NCI-H187 (cell line): ENCODE data around the gene FTH1.
"Not testable (repeated sequence)": the region's sequence is repeated elsewhere in the genome, so short reads cannot be mapped to it uniquely, and the experiment has no call there.

ENCODE experiments used
- DNase-seq, 2 experiments: peaks; one replicate each; lab custom pipeline; 2025; lab: John Stamatoyannopoulos, UW

Gene FTH1

DNA sequence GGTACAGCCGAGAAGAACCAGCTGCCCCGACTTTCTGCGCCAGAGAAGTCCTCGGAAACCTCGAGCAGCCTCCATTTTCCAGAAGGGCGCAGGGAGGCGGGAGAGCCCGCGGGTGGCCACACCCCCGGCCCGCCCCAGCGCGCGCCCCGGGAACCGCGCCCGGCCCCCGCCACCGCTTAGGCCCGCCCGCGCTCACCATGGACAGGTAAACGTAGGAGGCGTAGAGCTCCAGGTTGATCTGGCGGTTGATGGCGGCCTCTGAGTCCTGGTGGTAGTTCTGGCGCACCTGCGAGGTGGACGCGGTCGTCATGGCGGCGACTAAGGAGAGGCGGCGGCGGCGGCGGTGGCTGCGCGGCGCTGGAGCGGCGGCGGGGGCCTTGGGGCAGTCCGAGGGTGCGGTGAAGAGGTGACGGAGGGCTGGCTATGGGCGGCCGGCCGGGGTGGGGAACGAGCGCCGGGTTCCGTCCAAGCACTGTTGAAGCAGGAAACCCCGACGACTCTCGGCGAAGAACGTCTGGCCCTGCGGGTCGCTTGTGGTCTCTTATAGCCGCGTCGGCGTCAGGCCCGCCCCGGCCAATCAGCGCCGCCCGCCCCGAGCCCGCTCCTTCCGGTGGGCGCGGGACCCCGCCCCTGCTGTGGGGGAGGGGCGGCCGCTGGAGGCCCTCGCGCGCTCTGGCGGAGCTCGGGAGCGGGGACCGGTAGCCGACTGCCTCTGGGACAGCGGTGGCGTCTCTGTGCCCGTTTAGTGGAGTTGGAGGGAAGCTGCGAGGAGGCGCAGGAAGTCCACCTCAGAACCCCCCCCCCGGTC is at the start of gene FTH1:
Gene FTH1, minus strand, starts transcription at position 519 of the 808 bp plus-strand sequence. Its CDS starts 209 bp downstream, at position 310.
- peak; percentile 57 to 89 for DNase-seq

GRCh38 chr11:62015615-62016014 is 48.2 kb upstream of the FTH1 start:
- DNase-seq = no peak

DNA sequence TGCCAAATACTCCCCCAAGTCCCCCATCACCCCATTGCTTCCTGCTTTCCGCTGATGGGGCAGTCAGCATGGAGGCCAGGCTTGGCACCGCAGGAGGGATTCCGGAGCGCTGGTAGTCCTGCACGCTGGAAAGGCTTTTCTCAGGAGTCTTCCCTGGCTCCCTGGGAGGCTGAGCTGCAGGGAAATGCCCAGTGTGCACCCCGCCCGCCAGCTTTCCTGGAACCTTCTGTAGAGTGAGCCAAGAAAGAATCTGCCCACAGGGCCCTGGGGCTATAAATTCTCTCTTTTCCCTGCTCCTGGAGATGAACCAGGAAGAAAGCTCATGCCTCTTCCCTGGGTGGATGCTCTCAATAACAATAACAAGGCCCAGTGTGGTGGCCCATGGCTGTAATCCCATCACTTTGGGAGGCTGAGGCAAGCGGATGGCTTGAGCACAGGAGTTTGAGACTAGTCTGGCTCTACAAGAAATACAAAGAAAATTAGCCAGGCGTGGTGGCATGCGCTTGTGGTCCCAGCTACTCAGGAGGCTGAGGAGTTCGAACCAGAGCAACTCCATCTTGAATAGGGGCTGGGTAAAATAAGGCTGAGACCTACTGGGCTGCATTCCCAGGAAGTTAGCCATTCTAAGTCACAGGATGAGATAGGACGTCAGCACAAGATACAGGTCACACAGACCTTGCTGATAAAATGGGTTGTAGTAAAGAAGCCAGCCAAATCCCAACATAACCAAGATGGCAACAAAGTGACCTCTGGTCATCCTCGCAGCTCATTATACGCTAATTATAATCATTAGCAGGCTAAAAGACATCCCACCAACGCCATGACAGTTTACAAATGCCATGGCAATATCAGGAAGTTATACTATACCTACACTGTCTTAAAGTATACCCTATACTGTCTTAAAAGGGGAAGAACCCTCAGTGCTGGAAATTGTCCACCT is 46.4 kb upstream of the FTH1 start:
- no peak for DNase-seq

- no peak for DNase-seq
Measured at GRCh38 chr11:62012832-62013461, 45.5 kb upstream of the FTH1 start.

- DNase-seq = no peak
Measured at GRCh38 chr11:62012451-62012831, 45.0 kb upstream of the FTH1 start.

DNA sequence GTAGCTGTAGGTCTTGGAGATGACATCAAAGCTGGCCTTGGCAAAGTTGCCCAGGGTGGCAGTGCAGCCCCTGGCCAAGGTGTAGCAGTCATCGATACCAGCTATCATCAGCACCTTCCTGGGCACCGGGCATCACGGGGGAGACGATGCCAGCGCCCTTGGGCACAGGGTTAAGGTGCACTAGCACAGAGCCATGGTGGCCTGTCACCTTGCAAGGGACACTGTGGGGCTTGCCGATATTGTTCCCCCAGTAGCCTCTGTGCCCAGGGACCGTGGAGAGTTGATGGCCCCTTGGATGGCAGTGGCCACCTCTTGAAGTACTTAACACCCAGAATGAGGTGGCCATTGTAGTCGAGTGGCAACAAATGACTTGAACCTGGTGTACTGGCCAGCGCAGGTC is 44.4 kb upstream of the FTH1 start:
- no peak for DNase-seq

DNA sequence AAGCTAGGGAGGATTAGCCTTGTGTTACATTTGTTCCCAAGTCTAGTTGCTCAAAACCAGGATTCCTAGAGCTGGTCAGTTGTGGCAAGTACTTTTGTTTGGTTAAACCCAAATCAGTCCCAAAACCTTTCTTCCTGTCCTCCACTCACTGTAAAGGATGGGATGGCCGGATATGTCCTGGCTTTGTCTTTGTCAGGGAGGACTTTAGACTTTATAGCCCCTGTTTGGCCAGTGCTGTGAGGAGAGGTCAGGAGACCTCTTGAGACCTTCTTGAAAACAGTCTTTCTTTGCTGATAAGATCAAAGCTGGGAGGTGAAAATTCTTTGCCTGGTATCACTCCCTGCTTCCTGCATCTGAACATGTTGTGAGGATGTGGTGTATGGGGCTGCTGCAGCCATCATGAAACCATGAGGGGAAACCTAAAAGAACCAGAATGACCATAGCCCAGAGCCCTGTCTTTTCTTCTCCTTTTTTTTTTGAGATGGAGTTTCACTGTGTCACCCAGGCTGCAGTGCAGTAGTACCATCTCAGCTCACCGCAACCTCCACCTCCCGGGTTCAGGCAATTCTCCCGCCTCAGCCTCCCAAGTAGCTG is 43.6 kb upstream of the FTH1 start:
- DNase-seq = no peak

GRCh38 chr11:62008193-62008592 is 40.8 kb upstream of the FTH1 start:
- DNase-seq = no peak

- no peak for DNase-seq
Measured at GRCh38 chr11:62004473-62004872, 37.0 kb upstream of the FTH1 start.

GRCh38 chr11:62002283-62002682 is 34.8 kb upstream of the FTH1 start:
- not testable (repeated sequence) for DNase-seq

DNA sequence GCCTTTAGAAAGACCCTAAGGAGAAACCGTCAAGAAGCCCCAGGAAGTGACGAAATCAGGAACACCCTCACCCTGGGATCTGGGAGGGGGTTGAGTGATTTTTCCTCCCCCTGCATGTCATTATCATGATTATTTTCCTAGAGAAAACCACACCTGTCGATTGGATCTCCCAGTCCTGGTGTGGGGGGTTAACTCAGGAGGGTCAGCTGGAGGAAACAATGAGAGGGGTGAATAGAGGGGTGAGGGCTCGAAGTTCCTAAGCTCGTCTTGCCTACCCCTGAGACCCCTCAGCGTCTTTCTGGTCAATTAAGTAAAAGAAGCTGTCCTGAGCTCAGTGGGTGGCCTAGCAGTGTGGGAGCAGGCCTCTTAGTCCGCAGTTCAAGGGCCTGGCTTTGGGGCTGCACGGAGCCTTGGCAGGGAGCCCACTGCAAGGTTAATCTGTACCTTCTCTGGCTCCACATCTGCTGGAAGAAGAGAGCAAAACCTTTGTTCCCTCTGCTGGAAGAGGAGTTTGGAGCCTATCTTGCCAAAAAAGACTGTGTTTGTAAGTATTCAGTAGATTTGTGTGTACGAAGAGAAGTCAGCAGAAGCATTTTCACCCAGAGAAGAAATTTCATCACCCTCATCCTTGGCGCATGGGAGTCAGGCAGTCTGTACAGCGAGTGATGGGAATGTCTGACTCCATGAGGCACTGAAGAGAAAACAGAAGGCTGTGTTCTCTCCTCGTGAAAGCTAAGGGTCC is 34.2 kb upstream of the FTH1 start:
- DNase-seq = no peak

DNA sequence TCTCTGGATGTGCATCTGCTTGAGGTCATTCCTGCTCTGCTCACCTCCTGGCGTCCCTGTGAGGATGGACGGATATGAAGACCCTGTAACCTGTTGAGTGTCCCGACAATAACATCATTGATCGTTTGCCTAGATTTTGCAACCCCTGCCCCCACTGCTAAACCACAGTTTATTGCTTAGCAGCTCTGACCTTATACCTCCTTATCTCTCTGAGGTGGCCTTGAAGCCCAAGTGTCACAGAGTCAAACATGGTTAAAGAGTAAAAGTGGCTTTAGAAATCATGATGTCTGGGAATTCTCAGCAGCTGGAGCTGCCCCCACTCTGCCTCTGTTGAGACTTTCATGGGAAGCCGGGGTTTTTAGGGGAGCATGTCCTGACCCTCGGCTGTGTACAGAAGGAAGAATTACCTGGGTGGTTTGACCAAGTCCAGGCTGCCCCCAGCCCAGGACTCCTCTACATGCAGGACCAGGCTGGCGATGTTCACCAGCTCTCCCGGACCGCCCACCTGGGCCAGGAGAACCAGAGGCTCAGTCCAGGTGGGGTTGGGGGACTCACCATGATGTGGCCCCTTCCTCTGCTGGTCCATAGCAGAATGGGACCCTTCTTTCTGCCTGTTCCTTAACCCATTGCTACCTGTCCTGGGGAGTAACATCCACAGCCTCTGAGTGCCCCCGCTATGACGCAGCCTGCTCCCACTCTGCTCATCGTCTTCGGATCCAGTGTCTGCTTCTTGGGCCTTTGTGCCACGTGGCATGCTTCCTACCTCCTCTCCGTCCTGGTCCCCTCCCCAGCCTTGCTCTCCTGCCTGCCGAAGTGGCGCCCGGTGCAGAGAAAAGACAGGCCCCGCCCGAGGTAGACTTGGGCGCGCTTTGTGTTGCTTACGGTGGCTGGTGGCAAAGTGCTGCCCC is 33.4 kb upstream of the FTH1 start:
- DNase-seq = no peak

DNA sequence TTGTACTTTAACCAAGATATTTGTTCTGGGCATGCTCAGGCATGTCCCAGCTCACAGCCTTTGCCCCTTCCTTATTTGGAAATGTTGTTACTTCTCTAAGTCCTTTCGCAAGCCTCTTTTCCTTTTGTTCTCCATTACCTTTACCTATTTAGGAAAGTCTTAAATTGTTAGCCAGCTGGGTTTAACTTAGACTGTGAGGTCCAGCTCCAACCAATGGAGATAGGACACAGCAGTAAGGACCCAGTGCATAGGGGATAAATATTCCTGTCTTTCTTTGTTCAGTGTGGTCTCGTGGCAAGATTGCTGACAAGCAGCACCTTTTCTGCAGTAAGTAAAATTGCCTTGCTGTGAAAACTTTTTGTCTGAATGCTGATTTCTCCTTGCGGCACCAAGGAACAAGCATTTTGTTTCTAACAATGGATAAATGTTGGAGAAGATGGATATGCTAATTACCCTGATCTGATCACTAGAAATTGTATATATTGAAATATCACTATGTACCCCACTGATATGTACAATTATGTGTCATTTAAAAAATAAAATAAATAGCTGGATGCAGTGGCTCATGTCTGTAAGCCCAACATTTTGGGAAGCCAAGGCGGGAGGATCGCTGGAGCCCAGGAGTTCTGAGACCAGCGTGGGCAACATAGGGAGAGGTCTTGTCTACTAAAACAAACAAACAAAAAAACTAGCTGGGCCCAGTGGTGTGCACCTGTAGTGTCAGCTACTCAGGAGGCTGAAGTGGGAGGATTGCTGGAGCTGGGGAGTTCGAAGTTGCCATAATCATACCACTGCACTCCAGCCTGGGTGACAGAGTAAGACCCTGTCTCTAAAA is 31.9 kb upstream of the FTH1 start:
- no peak for DNase-seq

DNA sequence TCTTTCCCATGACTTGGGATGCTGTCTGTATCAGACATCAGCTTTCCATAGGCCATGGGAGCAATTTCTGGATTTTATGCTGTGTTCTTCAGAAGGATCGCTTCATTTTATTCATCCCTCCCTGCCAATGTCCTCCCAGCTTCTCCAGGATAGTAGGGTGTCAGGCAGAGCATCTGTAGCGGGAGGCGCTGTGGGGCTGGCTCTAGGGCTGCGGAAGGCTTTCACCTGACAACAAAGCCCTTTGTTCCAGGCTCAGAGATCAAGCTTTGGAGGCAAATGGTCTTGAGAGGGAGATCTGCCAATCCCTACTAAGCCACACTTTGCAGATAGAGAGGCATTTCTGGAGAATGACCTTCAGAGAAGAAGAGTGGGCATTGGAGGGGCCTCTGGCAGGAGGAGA is 29.5 kb upstream of the FTH1 start:
- DNase-seq = no peak

- DNase-seq = no peak
Measured at GRCh38 chr11:61994981-61995380, 27.5 kb upstream of the FTH1 start.

- no peak for DNase-seq
Measured at GRCh38 chr11:61985869-61986268, 18.4 kb upstream of the FTH1 start.

DNA sequence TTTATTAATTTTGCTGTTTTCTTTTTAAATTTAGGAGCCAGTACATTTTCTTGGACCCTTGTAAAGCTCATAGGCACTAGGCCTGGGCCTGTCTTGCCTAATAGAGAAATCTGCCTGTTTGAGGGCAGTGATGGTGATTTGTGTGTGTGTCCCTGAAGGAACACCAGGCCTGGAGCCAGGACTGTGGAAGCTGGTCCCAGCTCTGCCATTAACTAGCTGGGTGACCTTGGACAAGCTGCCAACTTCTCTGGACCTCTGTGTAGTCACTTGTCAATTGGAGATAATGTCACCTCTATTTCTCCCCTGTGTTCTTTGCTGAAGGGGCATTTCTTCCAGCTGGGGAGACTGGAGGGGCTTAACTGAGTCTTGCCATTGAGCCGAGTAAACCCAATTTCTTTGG is 16.0 kb upstream of the FTH1 start:
- DNase-seq = no peak

DNA sequence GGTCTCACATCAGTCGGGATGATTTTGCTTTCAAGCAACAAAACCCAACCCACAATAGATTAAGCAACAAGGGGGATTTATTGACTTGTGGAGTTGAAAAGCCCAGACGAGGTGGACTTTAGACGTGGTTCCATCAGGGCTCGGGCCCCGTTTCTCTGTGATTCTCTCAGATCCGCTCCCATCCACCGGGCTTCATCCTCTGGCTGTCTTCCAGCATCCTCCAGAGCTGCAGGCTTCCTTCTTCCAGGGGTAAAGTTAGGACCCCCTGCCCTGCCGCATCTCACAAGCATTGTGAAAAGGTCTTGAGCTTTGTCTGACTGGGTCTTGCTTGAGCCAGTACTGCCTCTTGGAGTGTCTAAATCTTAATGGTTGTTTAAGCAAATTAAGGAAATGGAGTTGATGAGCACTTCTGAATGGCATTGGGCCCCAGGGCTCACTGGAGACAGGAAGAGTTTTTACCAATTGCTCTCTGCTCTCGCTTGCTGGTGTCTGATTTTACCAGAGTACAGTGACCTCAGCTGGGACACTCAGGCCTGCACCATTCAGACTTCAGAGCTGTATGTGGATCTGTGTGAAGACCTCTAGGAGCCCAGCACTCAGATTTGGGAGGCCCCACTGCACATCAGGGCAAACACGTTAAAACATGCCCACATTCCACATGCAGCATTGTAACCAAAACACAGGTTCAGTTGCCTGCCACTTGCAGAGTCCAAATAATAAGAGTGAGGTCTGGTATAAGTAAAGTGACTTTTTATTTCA is 13.5 kb upstream of the FTH1 start:
- no peak for DNase-seq
